Activated naive CD4-positive, alpha-beta T cell treated with anti-CD3 and anti-CD28 coated beads, Interleukin-2, amount 10 ng/mL, durations not matched to agents 7 days and 5 days (primary cell): ENCODE data around the gene BPGM.
A peak's percentile ranks its signal among the peaks of the same experiment; 100 is the strongest.
"Not testable (repeated sequence)": the region's sequence is repeated elsewhere in the genome, so short reads cannot be mapped to it uniquely, and the experiment has no call there.

Source experiments
- CTCF ChIA-PET: fragments of 350-600 bp; sonication (Branson Sonifier 250); formaldehyde crosslinking; loops from one replicate; lab custom pipeline; 2021; ENCODE audit warnings: antibody characterized with exemption; lab: Charles Lee
- DNase-seq: peaks from one replicate; pipeline ENCODE4 v3.0.0-alpha.2; 2020
- H3K27ac Mint-ChIP-seq: one replicate; pipeline ENCODE4 v1.8.0; 2021; ENCODE audit warnings: mild to moderate bottlenecking, moderate library complexity, mixed read lengths
- H3K27me3 Mint-ChIP-seq: one replicate; pipeline ENCODE4 v1.8.0; 2021; ENCODE audit warnings: mild to moderate bottlenecking, mixed read lengths
- H3K36me3 Mint-ChIP-seq: one replicate; pipeline ENCODE4 v1.8.0; 2021; ENCODE audit warnings: mixed read lengths
- H3K4me1 Mint-ChIP-seq: one replicate; pipeline ENCODE4 v1.8.0; 2021; ENCODE audit warnings: mixed read lengths
- H3K4me3 Mint-ChIP-seq: one replicate; pipeline ENCODE4 v1.8.0; 2021; ENCODE audit warnings: mild to moderate bottlenecking, moderate library complexity, mixed read lengths
- H3K9me3 Mint-ChIP-seq: one replicate; pipeline ENCODE4 v1.8.0; 2021; ENCODE audit warnings: mixed read lengths

Gene BPGM

DNA sequence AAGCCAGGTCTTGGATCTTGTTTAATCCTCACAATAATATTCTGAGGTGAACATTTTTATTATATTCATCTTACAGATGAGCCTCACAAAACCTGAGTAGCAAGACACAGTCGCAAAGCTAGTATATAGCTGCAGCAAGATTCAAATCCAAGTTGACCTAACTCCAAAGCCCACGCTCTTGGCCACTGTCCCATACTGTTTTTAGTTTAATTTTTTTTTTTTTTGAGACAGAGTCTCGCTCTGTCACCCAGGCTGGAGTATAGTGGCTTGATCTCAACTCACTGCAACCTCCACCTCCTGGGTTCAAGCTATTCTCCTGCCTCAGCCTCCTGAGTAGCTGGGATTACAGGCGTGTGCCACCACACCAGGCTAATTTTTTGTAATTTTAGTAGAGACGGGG lies 42.9 kb downstream of the BPGM start:
- not testable (repeated sequence) for DNase-seq, H3K9me3 Mint-ChIP-seq, H3K27ac Mint-ChIP-seq, H3K36me3 Mint-ChIP-seq, H3K4me3 Mint-ChIP-seq, H3K27me3 Mint-ChIP-seq
- peaks cover 30% of the 10 kb centered on the region for H3K4me1 Mint-ChIP-seq
- CTCF ChIA-PET = interaction anchor here (0.6 to 3.4 kb wide), 22 partner anchors 9 to 482 kb away, joined by 3 to 21 read pairs (median 4); partner anchors contain the start of genes AGBL3 and CYREN

DNA sequence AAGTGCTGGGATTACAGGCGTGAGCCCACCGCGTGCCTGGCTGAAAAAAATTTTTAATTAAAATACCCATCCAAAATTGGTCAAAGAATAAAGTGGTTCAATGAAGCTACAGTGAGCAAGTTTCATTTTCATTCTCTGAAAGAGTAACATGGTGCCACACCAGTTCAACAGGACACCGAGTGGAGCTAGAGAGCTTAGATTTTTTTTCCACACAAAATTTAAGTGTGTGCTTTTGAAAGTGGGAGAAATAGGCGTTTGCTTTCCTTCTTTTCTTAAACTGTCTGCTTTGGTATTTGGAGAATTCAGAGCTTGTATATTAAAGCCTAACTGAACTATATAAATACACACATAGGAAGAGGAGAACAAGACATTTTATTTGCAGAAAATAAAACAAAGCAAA lies 43.4 kb downstream of the BPGM start:
- CTCF ChIA-PET = interaction anchor here (0.8 to 3.4 kb wide), 23 partner anchors 10 to 481 kb away, joined by 3 to 21 read pairs (median 4); partner anchors contain the start of genes AGBL3 and CYREN
- Mint-ChIP-seq H3K27ac (no peak overlapping the region), H3K4me3 (no peak overlapping the region), H3K36me3 (no peaks in the 10 kb centered on the region), H3K9me3 (no peaks in the 10 kb centered on the region), H3K4me1 (peaks cover 30% of the 10 kb centered on the region), H3K27me3 (peaks cover 5% of the 10 kb centered on the region)
- DNase-seq = no peak

DNA sequence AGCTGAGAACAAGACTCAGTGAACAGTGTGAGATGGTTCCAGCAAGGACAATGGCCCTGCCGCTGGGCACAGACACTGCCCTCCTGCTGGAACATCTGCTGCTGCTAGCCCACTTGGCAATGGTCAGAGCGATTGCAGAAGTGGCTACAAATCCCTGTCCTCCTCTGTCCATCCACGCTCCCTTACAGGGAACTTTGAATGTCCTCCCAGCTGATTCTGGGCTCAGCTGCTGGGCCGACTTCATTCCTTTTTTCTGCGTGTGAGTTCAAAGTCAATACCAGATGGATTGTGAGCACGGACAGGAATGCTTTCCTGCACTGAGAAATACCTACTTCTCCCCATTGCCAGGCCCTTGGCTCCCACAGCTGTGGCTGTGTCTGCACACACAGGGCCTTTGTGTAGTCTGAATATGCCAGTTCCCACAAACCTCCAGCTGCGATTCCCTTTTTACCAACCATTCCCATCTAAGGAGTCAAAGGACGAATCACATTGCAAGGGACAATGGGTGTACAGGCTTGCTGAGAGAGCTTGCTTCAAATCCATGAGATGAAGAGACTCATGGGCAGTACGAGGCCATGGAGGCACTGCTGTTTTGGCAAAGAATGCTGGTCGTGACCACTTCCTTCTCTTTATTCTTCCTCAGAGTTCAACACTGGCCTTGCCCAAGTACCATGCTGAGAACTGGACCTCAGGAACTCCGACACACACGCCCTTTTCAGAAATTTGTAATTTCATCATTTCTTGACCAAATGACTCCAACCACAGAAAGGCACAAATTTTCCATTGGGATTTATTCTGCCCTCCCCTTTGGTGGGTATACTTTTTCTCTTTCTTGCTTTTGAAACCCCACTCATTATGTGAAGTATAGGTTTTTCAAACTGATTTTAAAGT lies 44.2 kb downstream of the BPGM start:
- Mint-ChIP-seq H3K9me3 (no peaks in the 10 kb centered on the region), H3K27me3 (peaks cover 5% of the 10 kb centered on the region), H3K36me3 (no peaks in the 10 kb centered on the region), H3K4me3 (no peak overlapping the region), H3K27ac (no peak overlapping the region), H3K4me1 (peaks cover 30% of the 10 kb centered on the region)
- CTCF ChIA-PET = interaction anchor here (0.9 to 3.4 kb wide), 17 partner anchors 10 to 480 kb away, joined by 3 to 21 read pairs (median 4); partner anchors contain the start of genes AGBL3 and CYREN
- DNase-seq = no peak

DNA sequence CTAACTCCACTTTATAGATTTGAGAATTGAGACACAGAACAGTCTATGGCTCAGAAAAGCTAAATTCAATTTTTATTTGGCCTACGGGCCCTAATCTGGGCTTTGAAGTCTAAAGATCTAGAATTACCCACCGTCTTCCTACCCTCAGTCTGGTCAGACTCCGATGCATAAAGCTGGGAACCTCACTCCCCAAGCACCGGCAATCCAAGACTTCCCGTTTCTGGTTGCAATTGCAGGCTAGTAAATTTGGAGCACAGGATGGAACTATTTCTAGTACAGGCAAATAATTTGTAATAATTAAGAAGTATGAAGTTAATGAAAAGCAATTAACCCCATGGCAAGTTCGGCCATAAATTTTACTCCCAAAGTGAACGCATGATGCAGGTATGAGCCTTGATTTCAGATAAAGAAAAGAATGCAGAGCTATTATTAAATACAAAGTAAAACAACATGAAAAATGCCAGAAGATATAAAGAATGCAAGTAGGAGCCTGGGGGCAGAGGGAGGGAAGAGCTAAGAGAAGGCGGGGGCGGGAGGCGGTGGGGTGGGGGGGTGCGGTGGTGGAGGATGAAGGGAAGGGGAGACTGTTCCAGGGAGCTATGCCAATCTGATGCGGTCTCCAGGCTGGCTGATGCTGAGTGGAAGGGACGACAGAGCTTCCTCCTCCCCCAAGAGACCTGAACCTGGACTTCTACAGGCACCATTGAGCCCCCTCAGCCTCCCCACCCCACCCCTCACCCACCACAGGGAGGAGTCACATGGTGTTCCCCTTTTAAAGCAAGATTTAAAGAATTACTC lies 45.1 kb downstream of the BPGM start:
- Mint-ChIP-seq H3K4me3 (no peak overlapping the region), H3K4me1 (peaks cover 30% of the 10 kb centered on the region), H3K27me3 (peaks cover 5% of the 10 kb centered on the region), H3K27ac (no peak overlapping the region), H3K36me3 (no peaks in the 10 kb centered on the region), H3K9me3 (no peaks in the 10 kb centered on the region)
- DNase-seq = no peak
- CTCF ChIA-PET = interaction anchor here (1.8 to 3.4 kb wide), 2 partner anchors 9 to 23 kb away, joined by 6 to 15 read pairs; no protein-coding TSS in a partner anchor

DNA sequence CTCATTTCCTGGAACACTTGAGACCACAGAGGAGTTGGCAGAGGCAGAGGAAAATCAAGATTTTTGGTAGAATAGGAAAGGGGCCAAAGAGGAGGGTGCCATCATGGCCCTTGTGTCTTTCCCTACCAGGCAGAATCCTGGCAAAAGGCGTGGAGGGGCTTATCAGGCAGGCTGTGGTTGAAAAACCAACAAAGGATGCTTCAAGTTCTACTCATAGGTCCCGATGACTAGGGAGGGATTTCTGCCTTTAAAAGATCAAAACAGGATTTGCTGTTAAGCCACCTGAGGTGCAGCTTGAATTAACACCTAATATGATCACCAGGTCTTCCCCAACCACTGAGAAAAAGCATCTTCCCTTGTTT lies 45.7 kb downstream of the BPGM start:
- H3K9me3 Mint-ChIP-seq = no peaks in the 10 kb centered on the region
- no peaks in the 10 kb centered on the region for H3K36me3 Mint-ChIP-seq
- no peak overlapping the region for H3K27ac Mint-ChIP-seq
- no peak overlapping the region for H3K4me3 Mint-ChIP-seq
- peaks cover 5% of the 10 kb centered on the region for H3K27me3 Mint-ChIP-seq
- CTCF ChIA-PET = interaction anchor here (3.4 kb wide), 1 partner anchor 8 kb away, joined by 15 read pairs; no protein-coding TSS in a partner anchor
- peaks cover 30% of the 10 kb centered on the region for H3K4me1 Mint-ChIP-seq
- DNase-seq = no peak

DNA sequence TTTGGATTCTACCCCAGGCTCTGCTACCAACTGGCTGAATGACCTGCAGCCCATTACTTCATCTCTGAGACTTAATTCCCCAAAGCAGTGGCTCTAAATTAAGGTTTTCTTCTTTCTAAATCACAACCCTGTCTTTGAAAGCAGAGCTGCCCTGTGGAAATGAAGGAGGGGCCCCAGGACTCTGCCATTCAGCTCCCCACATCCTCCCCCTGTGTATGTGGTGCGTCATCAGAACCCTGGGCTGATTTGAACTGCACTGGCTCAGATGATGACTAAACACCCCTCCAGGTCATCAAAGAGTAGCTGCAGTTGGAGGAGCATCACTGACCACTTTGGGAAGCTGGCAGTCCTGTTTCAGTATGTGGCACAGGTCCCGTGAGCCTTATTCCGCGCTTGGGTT lies 46.6 kb downstream of the BPGM start:
- no peaks in the 10 kb centered on the region for H3K9me3 Mint-ChIP-seq
- H3K4me3 Mint-ChIP-seq = no peak overlapping the region
- peak; percentile 50 for DNase-seq
- CTCF ChIA-PET = no interaction called here
- no peaks in the 10 kb centered on the region for H3K36me3 Mint-ChIP-seq
- H3K4me1 Mint-ChIP-seq = peaks cover 30% of the 10 kb centered on the region
- H3K27me3 Mint-ChIP-seq = peaks cover 5% of the 10 kb centered on the region
- H3K27ac Mint-ChIP-seq = no peak overlapping the region

DNA sequence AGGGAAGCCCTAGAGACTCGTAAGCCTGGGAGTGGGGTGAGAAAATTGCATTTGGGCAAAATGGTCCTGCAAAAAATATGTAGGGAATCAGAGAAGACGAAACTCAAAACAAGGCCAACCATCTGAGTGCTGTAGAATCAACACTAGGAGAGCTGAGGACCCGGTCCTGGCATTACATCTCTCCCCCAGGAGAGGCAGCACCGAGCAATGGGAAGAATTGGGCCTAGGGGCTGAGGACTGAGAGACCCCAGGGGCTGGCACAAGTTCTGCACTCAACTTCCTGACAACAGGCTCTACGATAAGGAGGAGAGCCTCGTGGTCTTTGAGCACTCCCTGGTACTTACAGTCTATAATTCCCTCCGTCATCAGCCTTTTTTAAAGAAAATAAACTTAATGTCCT lies 47.6 kb downstream of the BPGM start:
- no peak overlapping the region for H3K4me3 Mint-ChIP-seq
- no peaks in the 10 kb centered on the region for H3K36me3 Mint-ChIP-seq
- no peaks in the 10 kb centered on the region for H3K9me3 Mint-ChIP-seq
- CTCF ChIA-PET = interaction anchor here (0.8 to 1.5 kb wide), 2 partner anchors 56 to 62 kb away, joined by 3 to 7 read pairs; no protein-coding TSS in a partner anchor
- H3K27me3 Mint-ChIP-seq = peaks cover 5% of the 10 kb centered on the region
- peaks cover 30% of the 10 kb centered on the region for H3K4me1 Mint-ChIP-seq
- no peak overlapping the region for H3K27ac Mint-ChIP-seq
- no peak for DNase-seq

DNA sequence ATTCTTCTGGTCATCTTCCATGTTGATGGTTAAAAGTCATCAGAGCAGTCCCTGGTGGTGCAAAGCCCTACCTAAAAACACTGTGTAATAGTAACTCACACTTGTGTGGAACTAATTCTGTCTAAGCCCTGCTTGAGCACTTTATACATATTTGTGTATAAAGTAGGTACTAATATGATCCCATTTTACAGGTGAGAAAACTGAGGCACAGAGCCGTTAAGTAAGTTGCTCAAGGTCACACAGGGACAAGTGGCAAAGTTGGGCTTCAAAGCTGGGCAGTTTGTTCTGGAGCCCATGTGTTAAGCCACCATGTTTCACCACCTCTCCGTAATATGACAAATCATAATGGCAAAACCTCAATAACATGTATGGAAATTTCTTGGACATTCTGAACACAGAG lies 48.1 kb downstream of the BPGM start:
- Mint-ChIP-seq H3K4me3 (no peak overlapping the region), H3K9me3 (no peaks in the 10 kb centered on the region), H3K4me1 (peaks cover 30% of the 10 kb centered on the region), H3K27ac (no peak overlapping the region), H3K27me3 (peaks cover 5% of the 10 kb centered on the region), H3K36me3 (no peaks in the 10 kb centered on the region)
- DNase-seq = no peak
- CTCF ChIA-PET = interaction anchor here (0.7 to 1.5 kb wide), 2 partner anchors 55 to 63 kb away, joined by 3 to 7 read pairs; no protein-coding TSS in a partner anchor

GRCh38 chr7:134695321-134695860 lies 48.7 kb downstream of the BPGM start:
- H3K9me3 Mint-ChIP-seq = no peaks in the 10 kb centered on the region
- no peaks in the 10 kb centered on the region for H3K36me3 Mint-ChIP-seq
- no peak overlapping the region for H3K27ac Mint-ChIP-seq
- CTCF ChIA-PET = interaction anchor here (0.7 to 1.6 kb wide), 3 partner anchors 55 to 83 kb away, joined by 3 to 7 read pairs (median 3); no protein-coding TSS in a partner anchor
- no peak for DNase-seq
- H3K4me3 Mint-ChIP-seq = no peak overlapping the region
- peaks cover 5% of the 10 kb centered on the region for H3K27me3 Mint-ChIP-seq
- H3K4me1 Mint-ChIP-seq = peaks cover 25% of the 10 kb centered on the region

- Mint-ChIP-seq H3K36me3 (no peaks in the 10 kb centered on the region), H3K4me1 (peaks cover 21% of the 10 kb centered on the region), H3K27ac (no peak overlapping the region), H3K9me3 (no peaks in the 10 kb centered on the region), H3K27me3 (peaks cover 5% of the 10 kb centered on the region), H3K4me3 (no peak overlapping the region)
- CTCF ChIA-PET = interaction anchor here (1.6 kb wide), 1 partner anchor 84 kb away, joined by 3 read pairs; no protein-coding TSS in a partner anchor
- no peak for DNase-seq
Observed at GRCh38 chr7:134696261-134696660, 49.6 kb downstream of the BPGM start.

DNA sequence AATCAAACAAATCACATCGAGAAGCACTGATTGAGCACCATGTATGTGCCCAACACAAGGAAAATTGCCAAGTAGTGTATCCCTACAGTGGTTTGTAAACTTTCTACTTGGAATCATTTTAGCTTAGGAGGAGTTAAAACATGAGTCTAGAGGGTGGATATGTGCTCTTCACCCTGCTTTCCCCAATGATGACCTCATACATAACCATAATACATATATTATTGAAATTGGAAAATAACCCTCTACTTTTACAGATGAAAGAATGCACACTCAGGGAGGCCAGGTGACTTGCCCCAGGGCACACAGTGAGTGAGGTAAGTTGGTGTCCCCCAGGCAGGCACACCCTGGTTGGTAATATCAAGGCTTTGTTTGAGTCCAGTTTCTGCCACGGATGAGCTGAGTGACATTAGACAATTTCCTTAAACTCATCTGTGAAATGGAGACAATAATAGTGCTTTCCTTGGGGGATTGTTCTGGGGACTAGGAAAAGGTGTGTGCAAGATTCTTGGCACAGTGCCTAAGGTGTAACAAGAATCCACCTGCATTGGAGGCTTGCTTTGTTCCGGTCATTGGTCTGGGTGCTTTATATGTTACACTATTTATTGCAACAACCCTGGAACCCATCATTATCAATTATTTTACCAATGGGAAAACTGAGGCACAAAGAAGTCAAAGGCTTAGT lies 50.7 kb downstream of the BPGM start:
- Mint-ChIP-seq H3K9me3 (no peaks in the 10 kb centered on the region), H3K36me3 (no peaks in the 10 kb centered on the region), H3K4me1 (peaks cover 11% of the 10 kb centered on the region), H3K27ac (no peak overlapping the region), H3K27me3 (peaks cover 12% of the 10 kb centered on the region), H3K4me3 (no peak overlapping the region)
- DNase-seq = no peak
- CTCF ChIA-PET = no interaction called here

GRCh38 chr7:134698481-134698880 lies 51.8 kb downstream of the BPGM start:
- Mint-ChIP-seq H3K36me3 (no peaks in the 10 kb centered on the region), H3K4me1 (no peaks in the 10 kb centered on the region), H3K9me3 (no peaks in the 10 kb centered on the region), H3K27ac (no peak overlapping the region), H3K4me3 (no peak overlapping the region), H3K27me3 (peaks cover 7% of the 10 kb centered on the region)
- no peak for DNase-seq
- CTCF ChIA-PET = interaction anchor here (1.4 to 3.9 kb wide), 2 partner anchors 26 to 65 kb away, joined by 4 to 31 read pairs; no protein-coding TSS in a partner anchor
